H1 (cell line): ENCODE measurements around the gene RBM20. TPM values are rescaled to one million over a fixed set of nuclear protein-coding genes. Genes with fewer than 3 reads are reported as not detected.

Source experiments
- CTCF ChIA-PET: fragments of 300-600 bp; sonication (Branson Sonifier 250); formaldehyde crosslinking; loops from one replicate; lab custom pipeline; 2021; ENCODE audit not compliant: partially characterized antibody; lab: Charles Lee
- POLR2A ChIA-PET: fragments of 300-600 bp; sonication (Branson Sonifier 250); formaldehyde crosslinking; loops from one replicate; lab custom pipeline; 2021; ENCODE audit warnings: inconsistent platforms; ENCODE audit not compliant: partially characterized antibody; lab: Charles Lee
- DNase-seq, 2 experiments: peaks; one replicate each; pipeline versions ENCODE4 v3.0.0 to v3.0.0-alpha.2; 2010 to 2022; ENCODE audit warnings: low spot score in 2 of 2, low read depth in 1 of 2, mixed read lengths in 1 of 2
- FAIRE-seq: peaks from 2 replicates; lab custom pipeline; 2011; peaks lifted over from hg19 to GRCh38; lab: Jason Lieb, UNC
- H2AFZ ChIP-seq: 2 replicates; pipeline ENCODE4 v1.8.1; 2012; ENCODE audit warnings: low read length, inconsistent platforms
- H2AK5ac ChIP-seq: 2 replicates; pipeline ENCODE4 v1.6.1; 2013; ENCODE audit warnings: low read depth, low read length
- H2BK120ac ChIP-seq: replicated peaks from 2 replicates; pipeline ENCODE3; 2013; ENCODE audit warnings: low read depth, low read length, inconsistent platforms
- H2BK12ac ChIP-seq: 2 replicates; pipeline ENCODE4 v1.6.1; 2013; ENCODE audit warnings: low read depth, low read length
- H2BK15ac ChIP-seq: 2 replicates; pipeline ENCODE4 v1.6.1; 2013; ENCODE audit warnings: low read length
- H2BK20ac ChIP-seq: 2 replicates; pipeline ENCODE4 v1.6.1; 2013; ENCODE audit warnings: low read length
- H2BK5ac ChIP-seq: 2 replicates; pipeline ENCODE4 v1.6.1; 2013; ENCODE audit warnings: low read depth, low read length
- H3K14ac ChIP-seq: 2 replicates; pipeline ENCODE4 v1.6.1; 2013; ENCODE audit warnings: inconsistent platforms; ENCODE audit not compliant: insufficient read length
- H3K18ac ChIP-seq: 2 replicates; pipeline ENCODE4 v1.6.1; 2013; ENCODE audit warnings: low read length; ENCODE audit errors: extremely low read depth
- H3K23ac ChIP-seq: 2 replicates; pipeline ENCODE4 v1.6.1; 2013; ENCODE audit warnings: inconsistent platforms; ENCODE audit not compliant: insufficient read length
- H3K23me2 ChIP-seq: 2 replicates; pipeline ENCODE4 v1.6.1; 2013; ENCODE audit warnings: low read depth, low read length
- H3K27ac ChIP-seq: 2 replicates; pipeline ENCODE4 v1.6.1; 2011; ENCODE audit warnings: low read depth, low read length, inconsistent platforms
- H3K27me3 ChIP-seq, 4 experiments: replicated peaks in 1 of 4; 1 replicate in 1 of 4; 2 replicates in 3 of 4; pipeline versions ENCODE4 v1.6.1 to v1.8.1; 2011 to 2013; ENCODE audit warnings: low read length in 3 of 4, mild to moderate bottlenecking in 3 of 4, inconsistent platforms in 2 of 4, mixed read lengths in 2 of 4, moderate library complexity in 1 of 4; ENCODE audit not compliant: control insufficient read depth in 3 of 4, insufficient read depth in 3 of 4; ENCODE audit errors: extremely low read depth in 1 of 4
- H3K36me3 ChIP-seq, 4 experiments: 2 replicates each; pipeline versions ENCODE4 v1.6.1 to v1.8.1; 2011 to 2013; ENCODE audit warnings: mild to moderate bottlenecking in 4 of 4, low read length in 3 of 4, moderate library complexity in 2 of 4, control low read depth in 1 of 4, inconsistent platforms in 1 of 4; ENCODE audit not compliant: insufficient read depth in 4 of 4, control insufficient read depth in 2 of 4
- H3K4ac ChIP-seq: replicated peaks from 2 replicates; pipeline ENCODE3; 2013; ENCODE audit warnings: low read length, low read depth, mixed read lengths, inconsistent platforms; ENCODE audit not compliant: insufficient read length
- H3K4me1 ChIP-seq, 4 experiments: replicated peaks in 1 of 4; 1 replicate in 1 of 4; 2 replicates in 3 of 4; pipeline versions ENCODE4 v1.6.1 to v1.8.1; 2011 to 2013; ENCODE audit warnings: low read length in 3 of 4, inconsistent platforms in 2 of 4, mixed read lengths in 1 of 4; ENCODE audit not compliant: insufficient read depth in 4 of 4, control insufficient read depth in 3 of 4
- H3K4me2 ChIP-seq, 2 experiments: 2 replicates each; pipeline versions ENCODE4 v1.6.1 to v1.8.1; 2011 to 2013; ENCODE audit warnings: low read depth in 2 of 2, low read length in 2 of 2, control low read depth in 1 of 2, inconsistent platforms in 1 of 2, mild to moderate bottlenecking in 1 of 2; ENCODE audit not compliant: insufficient read depth in 1 of 2
- H3K4me3 ChIP-seq, 4 experiments: fragments of 200-600, 300-600 bp in 1 of 4; sonication (generic), shearing (Covaris generic), sonication (Bioruptor Twin) in 1 of 4; 2 replicates each; pipeline versions ENCODE4 v1.5.1 to v1.8.1; 2011 to 2016; ENCODE audit warnings: low read length in 4 of 4, low read depth in 3 of 4, control low read depth in 2 of 4, inconsistent platforms in 2 of 4, mild to moderate bottlenecking in 2 of 4, mixed read lengths in 1 of 4, moderate library complexity in 1 of 4; ENCODE audit not compliant: insufficient read depth in 2 of 4; ENCODE audit errors: extremely low read depth in 1 of 4
- H3K56ac ChIP-seq: replicated peaks from 2 replicates; pipeline ENCODE3; 2013; ENCODE audit warnings: low read depth, mild to moderate bottlenecking, mixed read lengths, low read length, inconsistent platforms; ENCODE audit not compliant: insufficient read length
- H3K79me1 ChIP-seq: 2 replicates; pipeline ENCODE4 v1.6.1; 2013; ENCODE audit warnings: low read depth, low read length, control low read depth
- H3K79me2 ChIP-seq, 2 experiments: 2 replicates each; pipeline versions ENCODE4 v1.6.1 to v1.8.1; 2012 to 2013; ENCODE audit warnings: low read length in 2 of 2, mild to moderate bottlenecking in 2 of 2, inconsistent platforms in 1 of 2; ENCODE audit not compliant: insufficient read depth in 2 of 2, control insufficient read depth in 1 of 2
- H3K9ac ChIP-seq, 4 experiments: replicated peaks in 1 of 4; 1 replicate in 1 of 4; 2 replicates in 3 of 4; pipeline versions ENCODE4 v1.6.1 to v1.8.1; 2011 to 2013; ENCODE audit warnings: low read depth in 3 of 4, low read length in 3 of 4, control low read depth in 2 of 4, mild to moderate bottlenecking in 2 of 4, moderate library complexity in 2 of 4, inconsistent platforms in 1 of 4; ENCODE audit errors: extremely low read depth in 1 of 4
- H3K9me3 ChIP-seq, 2 experiments: 2 replicates each; pipeline versions ENCODE4 v1.6.1 to v1.8.1; 2012 to 2013; ENCODE audit warnings: mild to moderate bottlenecking in 2 of 2, moderate library complexity in 2 of 2, control low read depth in 1 of 2, inconsistent platforms in 1 of 2, low read depth in 1 of 2, low read length in 1 of 2, mixed read lengths in 1 of 2; ENCODE audit not compliant: insufficient read depth in 2 of 2
- H4K20me1 ChIP-seq, 2 experiments: replicated peaks in 1 of 2; 2 replicates each; pipeline versions ENCODE3 to v1.8.1; 2011 to 2013; ENCODE audit warnings: inconsistent platforms in 2 of 2, low read length in 2 of 2, mild to moderate bottlenecking in 1 of 2; ENCODE audit not compliant: insufficient read depth in 2 of 2, control insufficient read depth in 1 of 2
- H4K5ac ChIP-seq: 2 replicates; pipeline ENCODE4 v1.6.1; 2013; ENCODE audit warnings: low read length, low read depth, mixed read lengths, inconsistent platforms; ENCODE audit not compliant: insufficient read length
- H4K8ac ChIP-seq: 2 replicates; pipeline ENCODE4 v1.8.0; 2013; ENCODE audit warnings: mild to moderate bottlenecking, moderate library complexity, low read length, inconsistent platforms; ENCODE audit not compliant: insufficient read depth; ENCODE audit errors: extremely low read depth
- H4K91ac ChIP-seq: replicated peaks from 2 replicates; pipeline ENCODE3; 2013; ENCODE audit warnings: low read length, mixed read lengths, inconsistent platforms; ENCODE audit not compliant: insufficient read length
- ASH2L ChIP-seq: fragments of 200-600, 300-600 bp; sonication (generic); IDR thresholded peaks from one replicate; pipeline ENCODE4 v1.7.1; 2017; ENCODE audit warnings: low read length
- CEBPB ChIP-seq: IDR thresholded peaks from 2 replicates; pipeline ENCODE4 v1.6.1; 2012; ENCODE audit warnings: low read depth, low read length
- CHD2 ChIP-seq: IDR thresholded peaks from 2 replicates; pipeline ENCODE4 v1.6.1; 2012; ENCODE audit warnings: low read length, improper control_type of control experiment
- E2F6 ChIP-seq: IDR thresholded peaks from 2 replicates; pipeline ENCODE4 v1.6.1; 2012; ENCODE audit warnings: inconsistent platforms
- JUND ChIP-seq: IDR thresholded peaks from 2 replicates; pipeline ENCODE4 v1.6.1; 2011; ENCODE audit warnings: mild to moderate bottlenecking, improper control_type of control experiment, low read length
- KDM5A ChIP-seq: fragments of 200-600 bp; IDR thresholded peaks from 2 replicates; pipeline ENCODE4 v1.7.1; 2012; ENCODE audit warnings: mild to moderate bottlenecking, low read length, inconsistent platforms, mixed read lengths
- NRF1 ChIP-seq: IDR thresholded peaks from 2 replicates; pipeline ENCODE4 v1.6.1; 2011; ENCODE audit warnings: mild to moderate bottlenecking, low read depth, low read length, improper control_type of control experiment
- POLR2A ChIP-seq, 2 experiments: IDR thresholded peaks; 1 replicate in 1 of 2; 2 replicates in 1 of 2; pipeline ENCODE4 v1.6.1; 2011; ENCODE audit warnings: low read depth in 2 of 2, low read length in 2 of 2, mild to moderate bottlenecking in 2 of 2; ENCODE audit errors: control extremely low read depth in 1 of 2
- RNF2 ChIP-seq: fragments of 200-900, 300-1000 bp; sonication (generic); IDR thresholded peaks from 2 replicates; pipeline ENCODE4 v1.7.1; 2016; ENCODE audit warnings: borderline replicate concordance, low read depth, mild to moderate bottlenecking, antibody characterized with exemption, low read length; ENCODE audit not compliant: poor library complexity, severe bottlenecking; ENCODE audit errors: missing control alignments
- RXRA ChIP-seq: IDR thresholded peaks from 2 replicates; pipeline ENCODE4 v1.6.1; 2011; ENCODE audit warnings: low read depth, mild to moderate bottlenecking, low read length, moderate library complexity; ENCODE audit not compliant: insufficient read depth
- SIRT6 ChIP-seq: IDR thresholded peaks from one replicate; pipeline ENCODE4 v1.7.1; 2012; ENCODE audit warnings: low read length, inconsistent platforms
- SP2 ChIP-seq: IDR thresholded peaks from 2 replicates; pipeline ENCODE4 v1.6.1; 2012; ENCODE audit warnings: mild to moderate bottlenecking, low read length, inconsistent platforms
- SP4 ChIP-seq: IDR thresholded peaks from 2 replicates; pipeline ENCODE4 v1.6.1; 2012; ENCODE audit warnings: low read length, inconsistent platforms
- WGBS, 2 experiments: shearing (Covaris generic) in 1 of 2; methylation state at CpG; one replicate each; pipeline versions ENCODE4 v1.1.6 to v1.1.7; 2013 to 2015; ENCODE audit warnings: low lambda C conversion rate in 2 of 2, mixed read lengths in 2 of 2, inconsistent platforms in 1 of 2, low coverage in 1 of 2, missing lambda C conversion rate in 1 of 2; ENCODE audit not compliant: insufficient replicate concordance in 2 of 2, insufficient coverage in 1 of 2, insufficient read length in 1 of 2; ENCODE audit errors: extremely low coverage in 1 of 2, missing lambda C conversion rate in 1 of 2; 5-methylcytosine and 5-hydroxymethylcytosine counted together
- polyA plus RNA-seq, 7 experiments: library from polyadenylated mRNA; depleted of rRNA in 3 of 7; stranded (reverse) in 5 of 7; unstranded in 2 of 7; fragments of >200 nt in 5 of 7; fragments of 200-250 nt in 2 of 7; gene quantifications; 1 replicate in 5 of 7; 2 replicates in 1 of 7; 4 replicates in 1 of 7; pipeline versions ENCODE4 v1.2.1 to v1.2.3, GENCODE V29; 2011 to 2013; ENCODE audit warnings: missing spikeins in 2 of 7, mixed read lengths in 2 of 7
- total RNA-seq: library from RNA; stranded (reverse); fragmentation: NEBNext Ultra II Directional; extraction: Animal tissue kit (Norgen Biotek cat#: 25700); gene quantifications from 2 replicates; pipeline ENCODE4 v1.2.1, GENCODE V29; 2021
- TF ChIP-seq, protein P1 (sequence below): IDR thresholded peaks from 2 replicates; pipeline ENCODE4 v1.6.1; 2012; ENCODE audit warnings: inconsistent platforms

RBM20 gene
- total and polyA plus RNA-seq, 2 of the 8 experiments (the other 6 are each of a cell fraction or from before 2014, with no cell fraction given), result 0.05 to 0.63 TPM

DNA sequence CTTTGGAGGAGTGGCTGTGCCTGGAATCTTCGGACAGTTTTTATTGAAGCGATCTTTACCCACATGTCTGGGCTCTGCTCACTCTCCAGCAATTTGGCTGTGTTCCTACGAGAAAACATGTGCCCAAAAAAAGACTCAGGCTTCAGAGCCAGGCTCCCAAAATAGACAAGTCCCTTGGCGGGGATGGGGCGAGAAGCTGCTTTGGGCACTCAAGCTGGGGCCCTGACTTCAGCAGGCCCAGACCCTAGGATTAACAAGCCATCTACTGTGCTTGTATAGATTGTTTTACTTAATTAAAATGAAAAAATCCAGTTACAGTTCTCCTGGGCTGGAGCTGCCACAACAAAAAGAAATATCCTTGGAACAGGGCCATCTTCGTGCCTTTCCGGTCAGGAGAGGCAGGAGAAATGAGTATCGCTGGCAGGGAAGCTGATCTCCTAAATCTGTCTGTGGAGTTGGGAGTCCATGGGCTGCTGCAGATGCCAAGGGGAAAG lies 176.2 kb downstream of the RBM20 start:
- no peak overlapping the region for H3K4me2 ChIP-seq
- H3K9me3 ChIP-seq, result no peaks in the 10 kb centered on the region
- H2BK20ac ChIP-seq, result no peak overlapping the region
- H2AFZ ChIP-seq, result no peak overlapping the region
- ChIA-PET CTCF (interaction anchor here (0.8 to 1.1 kb wide), 3 partner anchors 13 to 17 kb away, joined by 3 to 4 read pairs (median 3); no protein-coding TSS in a partner anchor), POLR2A (interaction anchor here (1.1 kb wide), 1 partner anchor 98 kb away, joined by 3 read pairs; no protein-coding TSS in a partner anchor)
- H2BK15ac ChIP-seq, result no peak overlapping the region
- H3K27ac ChIP-seq, result no peak overlapping the region
- H4K5ac ChIP-seq, result no peak overlapping the region
- no peak overlapping the region; the same call in 1 of the 2 replicates for H2AK5ac ChIP-seq
- FAIRE-seq (no peak), DNase-seq (no peak)
- H3K4me1 ChIP-seq, result peaks cover 4 to 16% (median 11%) of the 10 kb centered on the region in 4 experiments; a peak in 6 of 7 replicates
- no peak overlapping the region for H3K18ac ChIP-seq
- H3K27me3 ChIP-seq, result no peaks in the 10 kb centered on the region
- no peak overlapping the region for H4K91ac ChIP-seq
- H3K56ac ChIP-seq, result no peak overlapping the region
- H2BK5ac ChIP-seq, result no peak overlapping the region
- no peaks in the 10 kb centered on the region for H3K79me2 ChIP-seq
- no peak overlapping the region for H3K4me3 ChIP-seq
- no peaks in the 10 kb centered on the region for H3K36me3 ChIP-seq
- no peak overlapping the region for H2BK12ac ChIP-seq
- H3K79me1 ChIP-seq, result no peaks in the 10 kb centered on the region
- no peaks in the 10 kb centered on the region; the same call in 1 of the 2 replicates for H3K23me2 ChIP-seq
- WGBS, 2 experiments, result 97% methylated on average over 8 of the region's 8 CpGs; no CpG with 5 or more reads in 1 of the 2 experiments
- no peak overlapping the region for H3K4ac ChIP-seq
- H3K23ac ChIP-seq, result no peak overlapping the region
- no peak overlapping the region for H3K9ac ChIP-seq
- TF ChIP-seq CHD2, result no peak
- no peak for TF ChIP-seq RXRA
- TF ChIP-seq POLR2A (IDR thresholded peaks at IDR 0.05; ENCODE audit: control extremely low read depth in 1 of 2, low read depth in 2 of 2, low read length in 2 of 2), result no peak
- TF ChIP-seq SIRT6, result no peak
- TF ChIP-seq, protein P1, sequence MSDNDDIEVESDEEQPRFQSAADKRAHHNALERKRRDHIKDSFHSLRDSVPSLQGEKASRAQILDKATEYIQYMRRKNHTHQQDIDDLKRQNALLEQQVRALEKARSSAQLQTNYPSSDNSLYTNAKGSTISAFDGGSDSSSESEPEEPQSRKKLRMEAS, result no peak
- no peak for TF ChIP-seq NRF1
- TF ChIP-seq SP2, result no peak
- TF ChIP-seq ASH2L, result no peak
- TF ChIP-seq E2F6, result no peak
- no peak for TF ChIP-seq KDM5A
- no peak for TF ChIP-seq JUND
- no peak for TF ChIP-seq RNF2
- TF ChIP-seq CEBPB, result no peak
- no peak for TF ChIP-seq SP4
- no peak overlapping the region for H2BK120ac ChIP-seq
- H4K8ac ChIP-seq, result no peak overlapping the region
- no peaks in the 10 kb centered on the region for H4K20me1 ChIP-seq
- H3K14ac ChIP-seq, result no peak overlapping the region
